Measurements from ENCODE around the gene COQ5.

DNA sequence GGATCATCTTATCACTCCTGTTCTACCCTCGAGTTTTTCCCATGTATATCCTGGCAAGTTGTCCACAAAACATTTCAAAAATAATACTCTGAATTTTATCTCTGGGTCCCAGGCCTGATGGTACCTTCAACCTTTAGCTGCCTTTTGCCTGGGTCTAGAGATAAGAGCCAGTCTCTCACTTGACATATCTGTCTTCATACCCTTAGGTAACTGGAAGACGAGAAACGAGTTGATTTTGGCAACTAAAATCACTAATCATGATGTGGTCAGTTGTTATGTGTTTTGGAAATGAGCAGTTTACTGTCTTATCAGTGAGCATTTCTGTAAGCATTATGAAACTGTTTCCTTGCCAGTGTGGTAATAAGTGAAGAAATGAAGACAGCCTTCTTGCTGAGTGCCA is 11.5 kb upstream of the COQ5 start:
- TF ChIP-seq, protein P1, sequence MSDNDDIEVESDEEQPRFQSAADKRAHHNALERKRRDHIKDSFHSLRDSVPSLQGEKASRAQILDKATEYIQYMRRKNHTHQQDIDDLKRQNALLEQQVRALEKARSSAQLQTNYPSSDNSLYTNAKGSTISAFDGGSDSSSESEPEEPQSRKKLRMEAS (IDR thresholded peaks at IDR 0.05), result no peak
- TF ChIP-seq, protein P2, sequence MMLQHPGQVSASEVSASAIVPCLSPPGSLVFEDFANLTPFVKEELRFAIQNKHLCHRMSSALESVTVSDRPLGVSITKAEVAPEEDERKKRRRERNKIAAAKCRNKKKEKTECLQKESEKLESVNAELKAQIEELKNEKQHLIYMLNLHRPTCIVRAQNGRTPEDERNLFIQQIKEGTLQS (IDR thresholded peaks at IDR 0.05), result no peak
- TF ChIP-seq, protein P3, sequence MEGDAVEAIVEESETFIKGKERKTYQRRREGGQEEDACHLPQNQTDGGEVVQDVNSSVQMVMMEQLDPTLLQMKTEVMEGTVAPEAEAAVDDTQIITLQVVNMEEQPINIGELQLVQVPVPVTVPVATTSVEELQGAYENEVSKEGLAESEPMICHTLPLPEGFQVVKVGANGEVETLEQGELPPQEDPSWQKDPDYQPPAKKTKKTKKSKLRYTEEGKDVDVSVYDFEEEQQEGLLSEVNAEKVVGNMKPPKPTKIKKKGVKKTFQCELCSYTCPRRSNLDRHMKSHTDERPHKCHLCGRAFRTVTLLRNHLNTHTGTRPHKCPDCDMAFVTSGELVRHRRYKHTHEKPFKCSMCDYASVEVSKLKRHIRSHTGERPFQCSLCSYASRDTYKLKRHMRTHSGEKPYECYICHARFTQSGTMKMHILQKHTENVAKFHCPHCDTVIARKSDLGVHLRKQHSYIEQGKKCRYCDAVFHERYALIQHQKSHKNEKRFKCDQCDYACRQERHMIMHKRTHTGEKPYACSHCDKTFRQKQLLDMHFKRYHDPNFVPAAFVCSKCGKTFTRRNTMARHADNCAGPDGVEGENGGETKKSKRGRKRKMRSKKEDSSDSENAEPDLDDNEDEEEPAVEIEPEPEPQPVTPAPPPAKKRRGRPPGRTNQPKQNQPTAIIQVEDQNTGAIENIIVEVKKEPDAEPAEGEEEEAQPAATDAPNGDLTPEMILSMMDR (IDR thresholded peaks at IDR 0.05; ENCODE audit: low read depth, low read length, missing input control), result no peak
- TF ChIP-seq TAF1 (conservative IDR thresholded peaks at IDR 0.05), result no peak
- no peak for TF ChIP-seq GABPA (IDR thresholded peaks at IDR 0.05 in 1 of 2, conservative IDR thresholded peaks at IDR 0.05 in 1 of 2)
- TF ChIP-seq, protein P4, sequence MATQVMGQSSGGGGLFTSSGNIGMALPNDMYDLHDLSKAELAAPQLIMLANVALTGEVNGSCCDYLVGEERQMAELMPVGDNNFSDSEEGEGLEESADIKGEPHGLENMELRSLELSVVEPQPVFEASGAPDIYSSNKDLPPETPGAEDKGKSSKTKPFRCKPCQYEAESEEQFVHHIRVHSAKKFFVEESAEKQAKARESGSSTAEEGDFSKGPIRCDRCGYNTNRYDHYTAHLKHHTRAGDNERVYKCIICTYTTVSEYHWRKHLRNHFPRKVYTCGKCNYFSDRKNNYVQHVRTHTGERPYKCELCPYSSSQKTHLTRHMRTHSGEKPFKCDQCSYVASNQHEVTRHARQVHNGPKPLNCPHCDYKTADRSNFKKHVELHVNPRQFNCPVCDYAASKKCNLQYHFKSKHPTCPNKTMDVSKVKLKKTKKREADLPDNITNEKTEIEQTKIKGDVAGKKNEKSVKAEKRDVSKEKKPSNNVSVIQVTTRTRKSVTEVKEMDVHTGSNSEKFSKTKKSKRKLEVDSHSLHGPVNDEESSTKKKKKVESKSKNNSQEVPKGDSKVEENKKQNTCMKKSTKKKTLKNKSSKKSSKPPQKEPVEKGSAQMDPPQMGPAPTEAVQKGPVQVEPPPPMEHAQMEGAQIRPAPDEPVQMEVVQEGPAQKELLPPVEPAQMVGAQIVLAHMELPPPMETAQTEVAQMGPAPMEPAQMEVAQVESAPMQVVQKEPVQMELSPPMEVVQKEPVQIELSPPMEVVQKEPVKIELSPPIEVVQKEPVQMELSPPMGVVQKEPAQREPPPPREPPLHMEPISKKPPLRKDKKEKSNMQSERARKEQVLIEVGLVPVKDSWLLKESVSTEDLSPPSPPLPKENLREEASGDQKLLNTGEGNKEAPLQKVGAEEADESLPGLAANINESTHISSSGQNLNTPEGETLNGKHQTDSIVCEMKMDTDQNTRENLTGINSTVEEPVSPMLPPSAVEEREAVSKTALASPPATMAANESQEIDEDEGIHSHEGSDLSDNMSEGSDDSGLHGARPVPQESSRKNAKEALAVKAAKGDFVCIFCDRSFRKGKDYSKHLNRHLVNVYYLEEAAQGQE (IDR thresholded peaks at IDR 0.05), result no peak
- TF ChIP-seq YY1 (IDR thresholded peaks at IDR 0.05), result no peak
- no peak for TF ChIP-seq RAD21 (IDR thresholded peaks at IDR 0.05)
- TF ChIP-seq, protein P5, sequence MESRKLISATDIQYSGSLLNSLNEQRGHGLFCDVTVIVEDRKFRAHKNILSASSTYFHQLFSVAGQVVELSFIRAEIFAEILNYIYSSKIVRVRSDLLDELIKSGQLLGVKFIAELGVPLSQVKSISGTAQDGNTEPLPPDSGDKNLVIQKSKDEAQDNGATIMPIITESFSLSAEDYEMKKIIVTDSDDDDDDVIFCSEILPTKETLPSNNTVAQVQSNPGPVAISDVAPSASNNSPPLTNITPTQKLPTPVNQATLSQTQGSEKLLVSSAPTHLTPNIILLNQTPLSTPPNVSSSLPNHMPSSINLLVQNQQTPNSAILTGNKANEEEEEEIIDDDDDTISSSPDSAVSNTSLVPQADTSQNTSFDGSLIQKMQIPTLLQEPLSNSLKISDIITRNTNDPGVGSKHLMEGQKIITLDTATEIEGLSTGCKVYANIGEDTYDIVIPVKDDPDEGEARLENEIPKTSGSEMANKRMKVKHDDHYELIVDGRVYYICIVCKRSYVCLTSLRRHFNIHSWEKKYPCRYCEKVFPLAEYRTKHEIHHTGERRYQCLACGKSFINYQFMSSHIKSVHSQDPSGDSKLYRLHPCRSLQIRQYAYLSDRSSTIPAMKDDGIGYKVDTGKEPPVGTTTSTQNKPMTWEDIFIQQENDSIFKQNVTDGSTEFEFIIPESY (IDR thresholded peaks at IDR 0.05), result no peak
